Fibroblast of mammary gland (primary cell): Measurements from ENCODE around the gene FOSB.

Source experiments
- DNase-seq: peaks from one replicate; pipeline ENCODE4 v3.0.0-alpha.2; 2010; ENCODE audit warnings: low read depth
- H3K4me3 ChIP-seq: 2 replicates; pipeline ENCODE4 v1.5.1; 2011; ENCODE audit warnings: low read depth, mild to moderate bottlenecking, low read length, moderate library complexity; ENCODE audit not compliant: control insufficient read depth
- TF ChIP-seq, protein P1 (sequence below): conservative IDR thresholded peaks from 2 replicates; pipeline ENCODE4 v1.5.1; 2011; ENCODE audit warnings: low read depth, low read length, inconsistent platforms; ENCODE audit not compliant: control insufficient read depth, insufficient read depth

The FOSB gene

DNA sequence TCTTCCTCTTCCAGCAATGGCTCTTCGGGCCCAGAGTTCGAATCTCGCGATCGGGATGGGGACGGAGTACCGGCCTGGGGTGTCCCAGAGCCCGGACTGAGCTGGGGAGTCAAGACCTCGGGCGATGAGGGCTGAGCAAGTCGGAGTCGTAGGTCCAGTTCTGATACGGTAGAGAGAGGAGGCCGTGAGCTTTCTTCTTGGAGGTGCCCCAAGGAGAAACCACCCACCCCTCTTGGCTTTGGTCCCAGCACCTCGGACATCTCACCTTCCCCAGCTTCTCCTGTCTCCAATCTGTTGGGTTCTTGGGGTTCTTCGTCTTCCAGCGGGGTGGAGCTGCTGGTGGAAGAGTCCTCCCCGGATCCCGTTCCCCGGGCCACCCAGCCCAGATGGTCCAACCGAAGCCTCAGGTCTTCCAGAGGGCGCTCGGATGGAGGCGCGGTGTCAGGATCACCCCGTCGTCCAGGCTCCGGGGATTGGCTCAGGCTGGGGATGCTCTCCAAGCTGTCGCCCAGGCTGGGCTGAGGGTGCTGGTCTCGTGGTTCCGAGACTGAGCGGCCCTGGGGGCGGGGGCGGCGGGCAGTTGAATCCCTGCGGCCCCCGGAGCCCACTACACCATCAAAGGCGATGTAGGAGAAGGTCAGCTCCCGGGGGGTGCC lies 26.6 kb downstream of the FOSB start:
- DNase-seq: no peak
- TF ChIP-seq, protein P1, sequence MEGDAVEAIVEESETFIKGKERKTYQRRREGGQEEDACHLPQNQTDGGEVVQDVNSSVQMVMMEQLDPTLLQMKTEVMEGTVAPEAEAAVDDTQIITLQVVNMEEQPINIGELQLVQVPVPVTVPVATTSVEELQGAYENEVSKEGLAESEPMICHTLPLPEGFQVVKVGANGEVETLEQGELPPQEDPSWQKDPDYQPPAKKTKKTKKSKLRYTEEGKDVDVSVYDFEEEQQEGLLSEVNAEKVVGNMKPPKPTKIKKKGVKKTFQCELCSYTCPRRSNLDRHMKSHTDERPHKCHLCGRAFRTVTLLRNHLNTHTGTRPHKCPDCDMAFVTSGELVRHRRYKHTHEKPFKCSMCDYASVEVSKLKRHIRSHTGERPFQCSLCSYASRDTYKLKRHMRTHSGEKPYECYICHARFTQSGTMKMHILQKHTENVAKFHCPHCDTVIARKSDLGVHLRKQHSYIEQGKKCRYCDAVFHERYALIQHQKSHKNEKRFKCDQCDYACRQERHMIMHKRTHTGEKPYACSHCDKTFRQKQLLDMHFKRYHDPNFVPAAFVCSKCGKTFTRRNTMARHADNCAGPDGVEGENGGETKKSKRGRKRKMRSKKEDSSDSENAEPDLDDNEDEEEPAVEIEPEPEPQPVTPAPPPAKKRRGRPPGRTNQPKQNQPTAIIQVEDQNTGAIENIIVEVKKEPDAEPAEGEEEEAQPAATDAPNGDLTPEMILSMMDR: no peak
- no peak overlapping the region for H3K4me3 ChIP-seq

DNA sequence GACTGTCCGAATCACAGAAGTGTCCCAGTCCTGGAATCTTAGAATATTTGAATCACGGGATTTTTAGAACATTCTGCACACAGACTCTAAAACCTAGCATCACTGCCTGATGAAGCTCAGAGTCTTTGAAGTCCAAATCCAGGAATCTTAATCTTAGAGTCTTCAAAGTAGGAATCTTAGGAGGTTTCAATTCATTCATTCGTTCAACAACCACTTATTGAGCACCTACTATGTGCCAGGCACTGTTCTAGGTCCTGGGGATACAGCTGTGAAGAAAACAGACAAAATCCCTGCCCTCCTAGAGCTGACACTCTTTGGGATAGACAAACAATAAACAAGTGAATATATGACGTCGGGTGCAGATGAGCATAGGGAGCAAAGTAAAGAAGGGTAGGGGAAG lies 27.4 kb downstream of the FOSB start:
- TF ChIP-seq, protein P1: no peak
- H3K4me3 ChIP-seq: no peak overlapping the region
- no peak for DNase-seq

DNA sequence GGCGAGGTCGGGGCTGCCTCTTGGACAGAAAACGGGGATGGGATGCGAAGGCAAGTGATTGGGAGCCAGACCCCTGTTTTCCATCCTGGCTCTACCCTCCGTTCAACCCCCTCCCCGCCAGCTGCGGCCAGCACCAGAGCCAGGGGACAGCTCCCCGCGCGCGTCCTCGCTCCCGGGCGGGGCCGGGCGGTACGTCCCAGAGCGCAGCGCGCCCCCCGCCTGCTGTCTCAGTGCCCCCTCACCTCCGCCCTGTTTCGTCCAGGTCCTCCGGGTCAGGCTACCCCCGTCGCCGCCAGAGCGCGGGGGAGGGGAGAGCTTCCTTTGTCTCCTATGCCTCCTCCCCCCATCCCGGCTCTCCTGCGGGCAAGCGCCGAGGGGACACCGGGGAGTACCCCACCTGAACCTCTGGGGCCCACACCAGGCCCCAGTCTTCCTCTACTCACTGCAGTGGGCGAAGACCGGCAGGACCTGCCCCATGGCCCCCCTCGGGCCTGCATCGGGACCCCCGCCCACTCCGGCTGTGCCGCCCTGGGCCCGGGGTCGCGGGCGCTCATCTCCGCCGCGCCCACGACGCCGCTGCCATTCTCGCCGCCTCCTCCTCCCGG lies 28.7 kb downstream of the FOSB start:
- TF ChIP-seq, protein P1: no peak
- peak overlapping the region; percentile 62 for H3K4me3 ChIP-seq
- DNase-seq: no peak

DNA sequence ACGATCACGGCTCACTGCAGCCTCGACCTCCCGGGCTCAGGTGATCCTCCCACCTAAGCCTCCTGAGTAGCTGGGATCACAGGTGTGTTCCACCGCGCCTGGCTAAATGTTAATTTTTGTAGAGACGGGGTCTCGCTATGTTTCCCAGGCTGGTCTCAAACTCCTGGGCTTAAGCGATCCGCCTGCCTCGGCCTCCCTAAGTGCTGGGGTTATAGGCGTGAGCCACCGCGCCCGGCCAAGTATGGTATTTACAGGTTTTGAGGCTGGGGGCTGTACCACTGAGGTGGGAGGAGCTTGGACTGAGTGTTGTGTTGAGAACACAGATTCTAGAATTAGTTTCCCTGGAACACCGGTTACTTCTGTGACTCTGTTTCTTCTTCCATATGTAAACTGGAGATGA lies 30.0 kb downstream of the FOSB start:
- DNase-seq: no peak
- TF ChIP-seq, protein P1: no peak
- H3K4me3 ChIP-seq: no peak overlapping the region

DNA sequence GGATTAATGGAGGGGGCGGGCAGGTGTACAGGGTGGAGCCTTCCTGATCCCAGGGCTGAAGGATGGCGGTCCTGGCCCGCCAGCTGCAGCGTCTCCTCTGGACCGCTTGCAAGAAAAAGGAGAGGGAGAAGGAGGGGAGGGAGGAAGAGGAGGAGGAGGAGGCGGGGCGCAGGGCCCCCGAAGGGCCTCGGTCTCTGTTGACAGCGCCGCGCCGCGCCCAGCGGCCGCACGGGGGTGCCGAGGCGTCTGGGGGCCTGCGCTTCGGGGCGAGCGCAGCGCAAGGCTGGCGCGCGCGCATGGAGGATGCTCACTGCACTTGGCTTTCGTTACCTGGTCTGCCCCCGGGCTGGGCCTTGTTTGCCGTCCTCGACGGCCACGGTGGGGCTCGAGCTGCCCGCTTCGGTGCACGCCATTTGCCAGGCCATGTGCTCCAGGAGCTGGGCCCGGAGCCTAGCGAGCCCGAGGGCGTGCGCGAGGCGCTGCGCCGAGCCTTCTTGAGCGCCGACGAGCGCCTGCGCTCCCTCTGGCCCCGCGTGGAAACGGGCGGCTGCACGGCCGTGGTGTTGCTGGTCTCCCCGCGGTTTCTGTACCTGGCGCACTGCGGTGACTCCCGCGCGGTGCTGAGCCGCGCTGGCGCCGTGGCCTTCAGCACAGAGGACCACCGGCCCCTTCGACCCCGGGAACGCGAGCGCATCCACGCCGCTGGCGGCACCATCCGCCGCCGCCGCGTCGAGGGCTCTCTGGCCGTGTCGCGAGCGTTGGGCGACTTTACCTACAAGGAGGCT lies 30.8 kb downstream of the FOSB start, which contains the start of gene PPM1N:
Gene PPM1N (plus strand): TSS at position 33 of the 785 bp plus-strand sequence. CDS start 30 bp downstream, at position 63.
- peak within 1 kb of the TSS; percentile 42 for H3K4me3 ChIP-seq
- no peak for DNase-seq
- TF ChIP-seq, protein P1: no peak

DNA sequence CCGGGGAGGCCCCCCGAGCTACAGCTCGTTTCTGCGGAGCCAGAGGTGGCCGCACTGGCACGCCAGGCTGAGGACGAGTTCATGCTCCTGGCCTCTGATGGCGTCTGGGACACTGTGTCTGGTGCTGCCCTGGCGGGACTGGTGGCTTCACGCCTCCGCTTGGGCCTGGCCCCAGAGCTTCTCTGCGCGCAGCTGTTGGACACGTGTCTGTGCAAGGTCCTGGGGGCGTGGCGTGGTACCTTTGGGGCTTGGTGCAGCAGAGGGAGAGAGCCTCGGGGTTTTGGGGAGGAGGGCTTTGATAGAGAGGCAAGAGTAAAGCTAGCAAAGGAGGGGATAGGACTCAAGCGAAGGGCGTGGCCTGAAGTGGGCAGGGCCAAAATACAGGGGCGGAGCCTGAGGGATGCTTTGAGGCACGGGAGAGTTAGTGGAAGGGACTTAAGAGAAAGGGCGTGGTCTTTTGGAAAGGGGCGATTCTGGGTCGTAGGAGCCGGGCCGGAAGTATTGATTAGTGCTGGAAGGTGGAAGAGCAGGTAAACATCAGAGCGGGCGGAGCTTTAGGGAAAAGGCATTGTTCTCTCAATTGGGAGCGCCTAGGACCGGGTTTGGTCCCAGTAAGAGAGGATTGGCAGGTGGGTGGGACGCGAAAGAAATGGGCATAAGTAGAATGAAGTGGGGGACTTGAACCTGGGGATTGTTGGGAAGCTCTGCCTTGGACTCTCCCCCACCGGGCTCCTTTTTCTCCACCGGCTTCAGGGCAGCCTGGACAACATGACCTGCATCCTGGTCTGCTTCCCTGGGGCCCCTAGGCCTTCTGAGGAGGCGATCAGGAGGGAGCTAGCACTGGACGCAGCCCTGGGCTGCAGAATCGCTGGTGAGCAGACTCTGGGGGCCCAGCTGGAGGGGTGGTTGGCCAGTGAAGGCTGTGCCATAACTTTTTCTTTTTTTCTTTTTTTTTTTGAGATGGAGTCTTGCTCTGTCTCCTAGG lies 31.7 kb downstream of the FOSB start:
- TF ChIP-seq, protein P1: no peak
- no peak for DNase-seq
- H3K4me3 ChIP-seq: no peak overlapping the region
